ENCODE measurements around the gene SERGEF.

Gene SERGEF

DNA sequence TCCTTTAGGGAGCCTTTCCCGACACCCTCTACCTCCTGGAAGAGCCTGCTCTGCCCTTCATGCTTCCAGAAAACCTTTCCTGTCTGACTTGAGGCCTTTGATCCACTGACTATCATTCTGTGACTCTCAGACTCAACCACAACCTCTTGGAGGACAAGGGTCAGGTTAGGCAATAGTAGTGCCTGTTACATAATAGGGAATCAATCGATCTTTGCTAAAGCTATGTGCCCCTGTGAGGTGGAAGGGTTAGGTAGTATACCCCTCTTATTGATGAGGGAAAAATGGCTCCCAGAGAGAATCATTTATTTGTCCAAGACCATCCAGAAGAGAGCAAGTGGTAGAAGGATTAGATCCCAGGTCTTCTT lies 262.1 kb downstream of the SERGEF start:
- no peak for DNase-seq (ENCODE audit: low read depth in 2 of 2)

DNA sequence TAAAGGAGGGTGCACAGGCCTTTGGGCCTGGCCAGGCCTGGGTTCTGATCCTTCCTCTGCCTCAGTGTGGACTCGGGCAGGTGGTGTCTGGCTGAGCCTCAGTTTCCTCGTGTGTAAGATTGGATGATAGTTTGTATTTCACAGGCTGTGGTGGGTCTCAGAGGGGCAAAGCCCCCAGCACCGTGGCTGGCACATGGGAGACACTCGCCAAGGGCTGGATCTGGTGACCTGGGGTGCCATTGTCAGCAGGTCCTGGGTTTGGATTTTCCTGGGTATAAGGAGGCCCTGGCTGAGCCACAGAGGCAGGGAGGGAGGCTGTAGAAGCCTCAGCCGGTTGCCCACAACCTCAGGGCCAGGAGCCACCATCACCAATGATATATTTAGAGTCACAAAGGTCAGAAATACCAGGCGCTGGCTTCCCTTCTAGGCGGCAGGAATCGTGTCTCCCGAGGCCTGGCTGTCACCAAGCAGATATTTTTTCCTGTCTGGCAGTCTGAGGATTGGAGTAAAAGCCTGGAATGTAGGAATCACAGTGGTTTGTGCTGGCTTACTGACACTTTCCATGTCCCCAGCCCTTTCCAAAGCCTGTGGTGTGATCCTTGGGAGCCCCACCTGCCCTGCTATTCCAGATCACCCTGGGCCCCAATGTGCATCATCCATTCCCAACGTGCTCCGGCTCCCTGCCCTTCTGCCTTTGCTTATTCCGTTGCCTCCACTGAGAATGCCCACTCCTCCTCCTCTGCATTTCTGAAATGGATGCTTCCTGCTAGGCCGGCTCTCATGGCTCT lies 262.6 kb downstream of the SERGEF start:
- no peak for DNase-seq (ENCODE audit: low read depth in 2 of 2)

DNA sequence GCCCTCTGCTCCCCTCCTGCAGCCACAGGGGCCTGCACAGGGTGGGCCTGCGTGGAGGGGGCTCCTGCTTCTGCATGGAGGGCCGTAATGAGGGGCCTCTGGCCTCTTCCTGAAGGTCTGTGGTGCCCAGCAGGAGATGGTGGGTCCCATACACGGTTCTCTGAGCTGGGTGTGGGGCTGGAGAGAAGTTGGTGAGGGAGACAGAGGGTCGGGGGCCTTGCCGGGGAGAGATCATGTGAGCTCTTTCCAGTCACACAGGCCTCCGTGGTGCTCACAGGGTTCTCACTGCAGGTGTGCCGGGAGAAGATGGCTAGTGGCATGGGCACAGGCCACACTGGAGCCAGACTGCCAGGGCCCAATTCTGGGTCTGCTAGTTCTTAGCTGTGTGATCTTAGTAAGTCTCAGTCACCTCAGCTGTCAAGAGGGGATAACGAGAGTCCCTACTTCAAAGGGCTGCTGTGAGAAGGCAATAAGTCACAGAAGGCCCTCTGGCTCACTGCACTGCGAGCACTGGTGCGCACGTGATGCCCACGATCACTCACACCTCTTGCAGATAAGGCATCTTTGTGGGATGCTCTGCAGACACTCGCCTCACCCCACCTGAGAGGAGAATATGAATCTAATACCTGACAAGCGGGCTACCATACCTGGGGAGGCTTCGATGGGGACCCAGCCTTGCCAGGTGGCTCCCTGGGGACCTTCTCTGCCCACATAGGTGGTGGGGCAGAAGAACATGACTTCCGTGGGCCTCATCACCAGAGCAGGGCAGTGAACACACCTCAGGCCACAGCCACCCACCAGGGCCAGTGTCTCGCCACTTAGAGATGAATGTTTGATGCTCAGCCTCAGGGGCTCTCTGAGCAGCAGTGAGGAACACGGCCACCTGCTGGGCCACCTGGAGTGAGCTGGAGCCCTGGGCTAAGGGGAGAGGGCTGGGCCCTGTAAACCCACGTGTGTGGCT lies 263.8 kb downstream of the SERGEF start:
- DNase-seq (ENCODE audit: low read depth in 2 of 2), result no peak

DNA sequence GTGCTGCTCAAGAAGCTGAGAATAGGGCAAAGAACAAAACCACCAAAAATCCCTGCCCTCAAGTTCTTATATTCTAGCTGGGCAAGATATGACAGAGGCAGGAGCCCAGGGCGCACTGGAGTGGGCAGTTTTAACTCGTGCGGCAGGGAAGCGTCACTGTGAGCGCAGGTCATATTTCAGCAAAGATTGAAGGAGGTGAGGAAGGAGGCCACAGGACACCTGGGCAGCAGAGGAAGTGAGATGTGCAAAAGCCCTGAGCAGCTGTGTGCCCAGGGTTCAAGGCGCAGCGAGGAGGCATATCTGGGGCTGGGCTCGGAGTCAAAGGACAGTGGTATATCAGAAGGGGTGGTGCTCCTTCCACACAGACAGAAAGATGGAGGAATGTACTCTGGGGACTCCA lies 264.8 kb downstream of the SERGEF start:
- no peak for DNase-seq (ENCODE audit: low read depth in 2 of 2)

DNA sequence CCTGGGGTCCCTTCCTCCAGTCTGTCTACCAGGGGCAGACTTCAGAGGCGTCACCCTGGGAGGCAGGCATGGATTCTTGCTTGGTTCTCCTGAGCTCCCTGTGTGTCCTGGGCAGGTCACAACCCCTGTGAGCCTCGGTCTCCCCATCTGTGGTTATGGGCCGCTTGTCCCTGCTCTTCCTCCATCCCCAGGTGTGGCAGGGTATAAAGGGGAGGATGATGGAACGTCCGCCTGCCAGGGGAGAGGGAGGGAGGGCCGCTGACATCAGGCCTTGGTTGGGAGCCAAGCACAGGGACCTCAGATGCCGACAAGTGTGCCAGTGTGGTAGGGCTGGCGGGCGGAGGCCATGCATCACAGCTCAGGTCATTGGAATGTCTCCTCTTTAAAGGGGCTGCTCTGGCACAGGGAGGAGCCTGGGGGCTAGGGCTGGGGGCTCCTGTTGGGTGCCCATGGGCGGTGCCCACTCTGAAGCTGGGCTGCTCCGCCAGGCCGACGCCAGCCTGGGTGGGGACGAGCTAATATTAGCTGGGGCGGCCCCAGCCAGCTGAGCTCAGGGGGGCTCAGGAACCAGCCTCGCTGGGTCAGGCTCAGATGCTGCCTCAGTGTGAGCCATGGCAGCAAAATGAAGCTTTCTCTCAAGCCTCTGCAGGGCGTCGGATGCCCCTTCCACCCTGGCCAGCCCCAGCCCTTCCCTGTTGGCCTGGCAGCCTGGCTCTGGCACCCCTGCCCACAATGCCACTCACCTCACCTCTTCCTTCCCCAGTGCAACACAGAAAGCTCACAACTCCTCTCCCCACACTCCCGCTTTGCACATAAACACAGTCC lies 265.5 kb downstream of the SERGEF start:
- DNase-seq (ENCODE audit: low read depth in 2 of 2), result no peak

DNA sequence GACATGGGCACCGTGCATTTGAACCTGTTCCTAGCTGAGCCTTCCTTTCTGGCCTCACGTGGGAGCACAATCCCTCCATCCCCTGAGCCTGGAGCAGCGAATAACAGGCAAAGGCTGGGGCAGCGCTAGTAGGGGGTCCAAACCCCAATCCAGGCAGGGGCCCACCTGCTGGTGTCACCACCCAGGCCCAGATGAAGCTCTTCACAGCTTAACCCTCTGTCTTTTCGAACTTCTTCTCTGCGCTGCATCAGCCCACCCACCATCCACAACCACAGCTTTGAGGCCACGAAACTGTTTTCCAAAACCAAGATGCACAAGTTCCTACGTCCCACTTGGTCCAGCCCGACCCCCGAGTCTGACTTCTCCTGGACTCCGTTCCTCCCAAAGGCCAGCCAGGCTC lies 266.8 kb downstream of the SERGEF start:
- no peak for DNase-seq (ENCODE audit: low read depth in 2 of 2)

DNA sequence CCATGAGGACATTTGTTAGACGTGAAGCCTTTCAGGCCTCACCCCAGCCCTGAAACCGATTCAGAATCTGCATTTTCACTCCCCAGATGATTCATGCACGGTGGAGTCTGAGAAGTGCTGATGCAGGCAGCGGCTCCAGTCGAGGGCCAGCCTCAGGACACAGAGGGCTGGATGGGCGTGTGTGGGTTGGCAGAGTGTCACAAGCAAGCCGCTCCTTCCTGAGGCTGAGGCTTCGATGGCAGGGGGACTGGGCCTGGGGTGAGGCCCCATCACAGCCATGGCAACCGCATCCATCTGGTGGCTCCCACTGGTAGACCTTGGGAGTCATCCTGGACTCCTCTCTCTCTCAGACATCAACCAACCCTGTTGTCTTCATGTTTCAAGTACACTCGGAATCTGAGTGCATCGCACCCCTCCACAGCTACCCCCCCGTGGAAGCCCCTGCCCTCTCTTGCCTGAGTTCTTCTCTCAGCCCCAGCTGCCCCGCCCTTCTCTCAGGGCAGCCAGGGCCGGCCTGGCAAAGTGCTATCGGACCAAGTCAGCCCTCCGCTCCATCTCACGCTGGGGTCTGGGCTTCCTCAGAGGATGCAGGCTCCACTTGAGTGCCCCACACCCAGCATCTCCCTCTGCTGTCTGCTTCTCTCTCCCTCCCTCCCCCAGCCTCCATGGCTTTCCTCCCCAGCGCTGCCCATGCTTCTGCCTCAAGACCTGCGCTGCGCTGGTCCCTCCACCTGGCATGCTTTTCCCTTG lies 267.6 kb downstream of the SERGEF start:
- DNase-seq (ENCODE audit: low read depth in 2 of 2), result no peak

DNA sequence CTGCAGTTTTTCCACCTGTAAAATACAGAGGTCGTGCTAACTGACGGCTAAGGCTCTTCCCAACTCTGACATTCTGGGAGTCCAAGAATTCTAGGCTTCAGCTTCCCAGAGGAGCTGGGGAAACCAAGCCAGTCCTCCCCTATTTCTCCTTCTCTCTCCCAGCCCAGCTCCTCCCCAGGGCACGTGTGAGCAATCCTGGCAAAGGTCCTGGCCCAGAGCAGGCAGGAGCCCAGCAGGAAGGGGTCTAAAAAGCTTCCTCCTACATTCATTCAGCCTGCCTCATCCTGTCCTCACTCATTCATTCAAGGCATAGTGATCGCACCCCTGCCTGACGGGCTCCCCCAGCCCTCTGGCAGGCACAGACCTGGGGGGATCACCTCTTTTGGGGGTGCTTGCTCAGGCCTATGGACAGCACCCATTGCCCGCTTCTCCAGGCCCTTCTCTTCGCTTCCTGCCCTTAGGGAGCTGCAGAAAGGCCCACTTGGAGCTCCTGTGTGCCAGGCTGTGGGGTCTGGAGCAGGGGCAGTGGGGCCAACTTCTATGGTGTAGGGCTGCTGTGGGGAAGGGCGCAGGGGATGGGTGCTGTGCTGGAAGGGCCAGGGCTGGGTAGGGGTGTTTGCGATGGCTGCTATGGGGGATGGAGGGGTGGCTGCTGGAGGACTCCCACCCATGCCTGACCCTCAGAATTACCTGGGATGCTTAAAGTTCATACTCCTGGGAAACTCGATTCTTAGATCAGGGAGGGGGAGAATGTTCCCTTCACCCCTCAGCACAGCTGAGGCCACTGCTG lies 268.5 kb downstream of the SERGEF start:
- DNase-seq (ENCODE audit: low read depth in 2 of 2), result no peak

DNA sequence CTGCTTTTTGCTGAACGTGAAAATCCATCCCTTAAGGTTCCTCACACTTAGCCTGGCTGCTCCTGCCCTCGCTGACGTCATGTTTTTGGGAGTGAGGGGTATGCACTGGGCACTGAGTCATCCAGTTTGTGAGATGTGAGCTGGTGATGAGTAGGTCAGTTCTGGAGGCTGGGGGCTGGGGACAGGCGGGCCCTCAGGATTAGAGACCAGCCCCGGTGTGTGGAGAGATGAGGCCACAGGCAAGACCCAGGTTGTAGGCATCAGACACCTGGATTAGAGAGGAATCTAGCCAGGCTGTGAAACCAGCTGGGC lies 269.1 kb downstream of the SERGEF start:
- no peak for DNase-seq (ENCODE audit: low read depth in 2 of 2)

DNA sequence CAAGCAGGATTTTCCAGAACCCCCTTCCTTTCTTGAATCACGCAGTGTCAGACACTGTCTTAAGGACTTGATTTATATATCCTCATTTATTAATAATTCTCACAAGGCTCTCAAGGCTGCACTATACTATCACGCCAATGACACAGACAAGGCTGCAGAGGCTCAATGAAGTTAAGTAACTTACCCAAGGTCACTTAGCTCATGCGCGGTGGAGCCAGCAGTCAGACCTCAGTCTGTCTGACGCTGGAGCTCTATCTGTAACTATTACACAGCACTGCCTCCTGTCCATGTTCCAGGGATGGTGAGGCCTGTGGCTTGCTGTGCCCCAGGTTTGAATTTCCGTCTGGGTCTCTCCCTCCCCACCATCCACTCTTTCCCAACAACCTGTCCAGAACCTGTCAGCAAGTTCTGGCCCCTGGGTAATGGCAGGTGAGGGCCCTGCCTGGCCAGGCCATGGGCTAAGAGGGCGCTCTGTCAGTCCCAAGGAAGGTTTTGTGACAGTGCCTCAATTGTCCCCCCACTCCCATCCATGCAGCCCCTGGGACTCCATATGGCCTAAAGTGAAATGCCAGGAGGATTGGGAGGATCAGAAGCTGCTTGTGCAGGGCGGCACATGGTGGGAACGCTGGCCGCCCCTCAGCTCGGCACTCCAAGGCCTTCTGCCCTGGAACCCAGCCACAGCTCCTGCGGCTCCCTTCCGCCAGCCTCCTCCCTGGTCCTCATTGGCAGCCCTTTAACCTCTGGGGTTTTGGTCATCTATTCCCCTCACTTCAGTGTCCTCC lies 269.6 kb downstream of the SERGEF start:
- DNase-seq (ENCODE audit: low read depth in 2 of 2), result no peak

DNA sequence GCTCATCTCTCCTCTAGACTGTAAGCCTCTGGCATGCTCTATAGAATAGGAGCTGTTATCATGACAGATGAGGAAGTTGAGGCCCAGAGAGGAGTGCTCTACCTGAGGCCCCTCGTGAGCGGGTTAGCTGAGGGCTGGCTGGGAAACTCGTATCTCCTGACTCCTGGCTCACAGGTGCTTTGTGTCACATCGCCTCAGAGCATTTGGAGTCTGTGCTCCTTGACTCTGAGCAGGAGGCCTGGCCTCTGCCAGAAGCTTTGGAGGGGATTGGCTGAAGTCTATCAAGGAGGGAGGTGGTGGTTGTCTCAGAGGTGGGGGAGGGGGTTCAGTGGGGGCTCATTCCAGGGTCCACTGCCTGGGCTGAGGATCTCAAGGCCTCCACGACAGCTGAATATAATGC lies 270.8 kb downstream of the SERGEF start:
- no peak for DNase-seq (ENCODE audit: low read depth in 2 of 2)

DNA sequence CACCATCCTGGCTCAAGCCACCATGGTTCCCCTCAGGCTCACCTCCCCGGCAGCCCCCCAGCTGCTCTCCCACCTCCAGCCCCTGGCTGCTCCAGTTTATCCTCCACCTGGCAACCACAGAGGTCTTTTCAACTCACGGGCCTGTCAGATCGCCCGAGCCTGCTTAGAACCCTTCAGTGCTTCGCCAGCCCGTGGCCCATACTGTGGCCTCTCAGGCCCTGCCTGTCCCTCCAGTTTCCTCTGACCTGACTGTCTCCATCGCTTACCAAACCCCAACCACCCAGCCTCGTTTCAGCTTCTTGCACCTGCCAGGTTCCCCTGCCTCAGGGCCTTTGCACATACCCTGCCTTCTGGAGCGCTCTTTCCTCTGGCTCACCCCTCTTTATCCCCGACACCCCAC lies 271.4 kb downstream of the SERGEF start:
- no peak for DNase-seq (ENCODE audit: low read depth in 2 of 2)

DNA sequence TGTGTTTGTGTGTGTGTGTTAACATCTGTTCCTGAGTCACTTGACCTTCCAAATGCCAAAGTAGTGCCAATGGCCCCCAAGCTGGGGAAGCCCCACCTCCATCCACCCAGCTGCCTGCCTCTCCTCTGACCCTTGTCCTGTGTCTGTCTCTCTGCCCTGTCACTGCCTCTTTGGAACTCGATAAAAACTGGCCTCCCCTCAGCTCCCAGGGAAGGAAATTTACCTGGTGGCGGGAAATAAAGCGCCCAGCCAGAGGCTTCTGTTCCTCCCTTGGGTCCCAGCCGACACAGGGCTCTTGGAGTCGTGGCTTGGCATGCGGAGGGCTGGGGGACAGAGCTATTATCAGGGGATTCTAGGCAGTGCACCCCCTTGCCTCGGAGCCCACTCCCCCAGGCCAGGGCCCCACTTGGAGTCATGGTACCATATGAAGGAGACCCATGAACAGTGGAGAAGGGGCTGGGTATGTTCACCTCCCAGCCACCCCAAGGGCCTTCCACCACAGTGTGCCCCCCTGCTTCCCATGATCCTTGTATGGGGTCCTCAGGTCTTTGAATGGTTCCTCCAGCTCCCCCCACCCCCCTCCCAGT lies 272.1 kb downstream of the SERGEF start:
- DNase-seq (ENCODE audit: low read depth in 2 of 2), result no peak

DNA sequence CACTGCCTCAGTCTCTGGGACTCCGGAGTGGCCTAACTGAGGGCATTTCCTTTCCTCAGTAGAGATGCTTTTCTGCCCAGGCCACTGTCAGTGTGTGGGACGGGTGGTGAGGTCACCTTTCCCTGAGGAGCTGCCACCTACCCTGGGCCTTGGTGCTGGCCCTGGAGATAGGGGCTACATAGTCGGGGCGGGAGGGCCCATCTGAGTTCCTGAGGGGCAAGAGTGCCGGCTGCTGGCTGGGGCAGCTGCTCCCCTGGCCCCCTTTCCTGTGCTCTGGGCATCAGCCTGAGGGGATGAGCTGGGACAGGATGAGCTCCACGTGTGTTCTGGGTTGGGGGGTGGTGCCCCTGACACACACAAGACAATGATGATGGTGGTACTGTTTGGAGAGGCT lies 272.9 kb downstream of the SERGEF start:
- DNase-seq (ENCODE audit: low read depth in 2 of 2), result no peak

DNA sequence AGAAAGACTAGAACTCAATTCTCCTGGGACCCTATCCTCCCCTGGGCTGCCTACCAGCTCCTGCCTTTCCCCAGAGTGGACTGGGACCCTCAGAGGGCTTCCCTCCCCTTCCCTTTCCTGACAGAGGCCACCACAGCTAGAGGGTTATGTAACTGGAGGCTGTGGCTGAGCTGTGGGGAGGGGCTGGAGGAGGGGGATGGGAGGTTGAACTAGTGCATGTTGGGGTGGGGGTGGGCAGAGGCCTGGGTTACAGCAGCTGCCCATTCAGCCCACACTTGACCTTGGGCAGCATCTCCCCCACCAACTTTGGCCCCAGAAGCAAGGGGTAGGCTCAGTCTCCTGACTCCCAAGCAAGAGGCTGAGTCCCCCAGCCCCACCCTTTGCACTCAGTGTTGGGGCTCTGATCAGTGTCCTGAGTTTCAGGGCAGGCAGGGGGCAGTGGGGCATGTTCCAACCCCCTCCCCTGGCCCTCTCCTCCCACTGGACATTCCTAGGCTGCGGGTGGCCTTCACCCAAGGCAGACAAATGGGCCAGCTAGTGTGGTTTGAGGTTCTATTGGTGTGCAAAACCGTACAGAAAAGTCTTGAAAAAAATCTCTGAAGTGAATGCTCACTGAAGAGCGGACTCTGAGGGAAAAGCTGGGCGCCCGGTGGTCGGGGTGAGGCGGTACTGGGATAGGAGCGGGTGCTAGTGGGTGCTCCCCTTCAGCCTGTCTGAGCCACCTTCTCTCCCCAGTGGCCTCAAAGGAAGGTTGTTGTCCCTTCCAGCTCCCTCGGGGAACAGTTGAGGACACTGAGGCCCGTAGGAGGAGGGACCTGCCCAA lies 274.5 kb downstream of the SERGEF start:
- no peak for DNase-seq (ENCODE audit: low read depth in 2 of 2)

Measured in stimulated activated CD4-positive, alpha-beta T cell treated with anti-CD3 and anti-CD28 coated beads, Interleukin-4, amount 100 ng/mL, for 48 hours (primary cell).